C4-2B (cell line): Measurements from ENCODE around the gene TRIM25.

Experiments
- CTCF ChIP-seq: fragments of 450-650 bp; conservative IDR thresholded peaks from 2 replicates; pipeline ENCODE4 v1.5.1; 2017; ENCODE audit warnings: mild to moderate bottlenecking
- ZFX ChIP-seq: fragments of 450-650 bp; IDR thresholded peaks from 2 replicates; pipeline ENCODE4 v1.6.1; 2017

GRCh38 chr17:56902348-56902747 is 11.5 kb downstream of the TRIM25 start:
- TF ChIP-seq CTCF: no peak
- no peak for TF ChIP-seq ZFX
